Activated CD4-positive, alpha-beta T cell treated with anti-CD3 and anti-CD28 coated beads, Interleukin-2, amount 50 U/mL, for 16 hours (primary cell): ENCODE data around the gene SMIM28.

Experiments used
- DNase-seq: peaks from one replicate; pipeline ENCODE4 v3.0.0-alpha.2; 2020

The SMIM28 gene

DNA sequence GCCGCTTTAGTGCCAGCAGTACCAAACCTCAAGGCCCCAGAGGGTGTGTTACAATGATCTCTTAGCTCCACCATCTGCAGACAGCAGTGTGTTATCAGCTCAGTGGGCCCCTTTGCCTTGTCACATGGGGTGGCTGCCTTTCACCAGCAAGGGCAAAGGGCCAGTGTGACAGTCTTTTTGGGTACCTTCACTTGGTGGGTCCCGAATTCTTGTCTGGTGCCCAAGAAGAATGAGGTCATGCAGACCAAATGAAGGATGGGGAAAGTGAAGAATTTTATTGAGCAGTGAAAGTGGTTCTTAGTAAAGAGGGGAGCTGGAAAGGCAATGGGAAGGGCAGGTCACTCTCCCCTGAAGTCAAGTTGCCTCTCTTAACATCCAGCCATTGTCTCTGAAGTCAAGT lies 2.9 kb upstream of the SMIM28 start:
- no peak for DNase-seq

DNA sequence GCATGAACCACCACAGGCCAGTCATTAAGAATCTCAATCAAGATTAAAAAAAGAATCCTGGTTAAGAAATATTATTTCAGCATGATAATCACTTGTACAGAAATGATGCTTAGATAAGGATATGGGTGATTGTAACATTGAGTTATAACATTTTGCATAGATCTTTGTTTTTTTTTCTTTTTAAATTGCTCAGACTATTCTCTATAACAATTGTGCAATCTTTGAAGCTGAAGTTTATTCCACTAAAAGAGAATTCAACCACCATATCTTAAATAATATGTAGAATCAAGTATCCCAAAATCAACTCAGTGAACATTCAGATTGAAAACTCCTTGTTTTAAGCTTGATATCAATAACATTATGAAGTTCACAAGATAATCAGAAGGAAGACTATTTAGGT lies 663 bp upstream of the SMIM28 start:
- DNase-seq, result no peak

DNA sequence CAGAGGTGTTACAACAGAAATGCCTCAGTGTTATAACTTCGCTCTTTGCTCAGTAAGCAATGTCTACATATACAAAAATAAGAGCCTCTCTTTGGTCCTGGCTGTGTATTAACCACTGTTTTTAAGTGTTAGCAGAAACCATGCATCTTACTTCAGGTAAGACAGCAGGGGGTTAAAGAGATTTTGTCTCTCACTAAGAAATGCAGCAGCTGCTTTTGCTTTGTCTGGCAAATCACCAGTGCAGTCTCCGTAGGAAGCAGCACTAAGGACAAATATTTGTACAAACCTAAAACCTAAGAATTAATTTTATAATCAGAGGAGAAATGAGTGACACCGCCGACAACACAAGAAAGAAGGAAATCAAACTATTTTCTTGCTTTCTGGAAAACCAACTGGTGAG lies 758 bp downstream of the SMIM28 start:
- DNase-seq, result no peak

DNA sequence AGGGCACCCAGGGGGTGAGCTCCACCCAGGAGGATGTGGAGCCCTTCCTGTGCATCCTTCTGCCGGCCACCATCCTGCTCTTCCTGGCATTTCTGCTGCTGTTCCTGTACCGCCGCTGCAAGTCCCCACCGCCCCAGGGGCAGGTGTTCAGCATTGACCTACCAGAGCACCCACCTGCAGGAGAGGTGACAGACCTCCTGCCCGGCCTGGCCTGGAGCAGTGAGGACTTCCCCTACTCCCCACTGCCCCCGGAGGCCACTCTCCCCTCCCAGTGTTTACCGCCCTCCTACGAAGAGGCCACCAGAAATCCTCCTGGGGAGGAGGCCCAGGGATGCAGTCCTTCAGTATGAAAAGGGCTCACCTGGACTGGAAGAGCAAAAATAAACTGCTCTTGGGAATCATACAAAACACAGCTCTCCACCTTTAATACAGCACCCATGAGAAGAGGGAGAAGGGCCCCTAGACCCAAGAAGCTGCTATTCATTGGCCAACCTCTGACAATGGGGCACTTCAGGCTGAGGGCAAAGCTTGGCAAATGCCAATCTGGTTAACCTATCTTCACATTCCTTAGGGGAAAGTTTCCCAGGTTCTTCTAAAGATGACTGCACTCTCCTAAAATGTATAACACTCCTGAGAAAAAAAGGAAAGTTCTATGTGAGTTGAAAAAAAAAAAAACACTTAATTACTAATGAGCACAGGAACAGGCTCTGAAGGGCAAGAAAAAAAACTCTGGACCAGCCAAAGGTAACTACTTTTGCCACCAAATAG lies 5.0 kb downstream of the SMIM28 start:
- DNase-seq, result no peak

DNA sequence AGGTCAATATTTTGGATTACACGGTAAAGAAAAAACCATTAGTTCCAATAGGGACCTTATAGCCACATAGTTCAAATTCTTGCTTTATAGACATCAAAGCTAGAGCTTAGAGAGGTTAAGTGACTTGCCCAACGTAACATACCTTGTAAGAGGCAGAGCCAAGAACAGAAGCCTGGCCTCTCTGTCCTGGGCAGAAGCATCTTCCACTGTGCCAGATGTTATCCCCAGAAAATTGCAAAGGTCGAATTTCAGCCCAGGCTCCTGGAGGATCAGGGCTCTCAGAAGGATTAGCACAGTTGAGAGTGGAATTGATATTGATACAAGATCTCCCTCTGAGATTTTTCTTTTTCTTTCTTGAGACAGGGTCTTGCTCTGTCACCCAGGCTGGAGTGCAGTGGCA lies 6.1 kb downstream of the SMIM28 start:
- no peak for DNase-seq

DNA sequence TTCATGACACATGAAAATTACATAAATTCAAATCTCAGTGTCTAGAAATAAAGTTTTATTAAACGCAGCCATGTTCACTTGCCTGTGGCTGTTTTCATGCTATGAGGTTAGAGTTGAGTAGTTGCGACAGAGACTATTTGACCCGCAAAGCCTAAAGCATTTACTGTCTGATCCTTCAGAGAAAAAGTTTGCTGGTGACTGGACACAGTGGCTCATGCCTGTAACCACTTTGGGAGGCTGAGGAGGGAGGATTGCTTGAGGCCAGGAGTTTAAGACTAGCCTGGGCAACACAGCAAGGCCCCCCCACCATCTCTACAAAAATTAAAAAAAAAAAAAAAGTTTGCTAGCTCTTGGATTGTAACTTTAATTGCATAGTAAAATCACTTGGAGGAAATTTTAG lies 9.2 kb downstream of the SMIM28 start:
- DNase-seq, result no peak

DNA sequence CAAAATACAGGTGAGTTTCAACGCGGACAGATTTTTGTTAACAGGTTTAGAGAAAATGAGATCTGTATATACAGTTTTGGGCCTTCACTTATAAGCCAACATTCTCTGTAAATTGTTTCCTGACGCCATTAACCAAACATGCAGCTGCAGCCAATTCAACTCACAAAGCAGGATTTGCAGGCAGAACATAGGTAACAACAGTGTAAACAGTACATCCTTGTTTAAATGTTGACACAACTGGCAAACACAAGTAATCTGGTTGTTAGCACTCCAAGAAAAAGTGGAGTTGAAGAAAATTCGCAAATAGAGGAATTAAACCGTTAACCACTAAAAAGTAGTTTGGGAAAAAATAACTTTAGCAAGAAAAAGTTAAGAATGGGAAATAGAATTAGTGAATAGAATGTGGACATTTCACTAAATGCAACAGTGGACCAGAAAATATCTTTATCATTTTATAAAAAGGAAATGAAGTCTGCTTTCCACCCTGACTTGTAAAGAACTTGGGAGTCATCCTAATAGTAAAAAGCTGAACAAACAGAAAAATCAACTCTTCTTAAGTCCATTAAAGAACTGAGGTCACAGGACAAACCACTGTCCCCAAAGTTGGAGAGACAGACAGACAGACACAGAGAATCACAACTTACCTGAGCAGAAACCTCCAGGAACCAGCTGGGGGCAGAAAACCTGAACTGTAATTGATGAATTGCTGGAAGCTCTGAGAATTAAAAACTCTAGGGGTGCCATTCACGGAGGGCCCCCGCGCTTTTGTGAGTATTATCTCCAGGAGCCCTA lies 10.1 kb downstream of the SMIM28 start:
- no peak for DNase-seq

DNA sequence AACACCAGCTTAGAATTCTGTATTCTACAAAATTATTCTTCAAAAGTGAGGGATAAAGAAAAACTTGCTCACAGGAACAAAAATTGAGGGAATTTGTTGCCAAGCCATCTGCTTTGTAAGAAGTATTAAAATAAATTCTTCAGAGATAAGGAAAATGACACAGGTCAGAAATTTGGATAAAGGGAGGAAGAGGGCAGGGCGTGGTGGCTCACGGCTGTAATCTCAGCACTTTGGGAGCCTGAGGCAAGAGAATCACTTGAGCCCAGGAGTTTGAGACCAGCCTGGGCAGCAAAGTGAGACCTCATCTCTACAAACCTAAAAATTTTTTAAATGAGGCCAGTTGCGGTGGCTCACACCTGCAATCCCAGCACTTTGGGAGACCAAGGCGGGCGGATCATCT lies 11.8 kb downstream of the SMIM28 start:
- DNase-seq, result no peak

DNA sequence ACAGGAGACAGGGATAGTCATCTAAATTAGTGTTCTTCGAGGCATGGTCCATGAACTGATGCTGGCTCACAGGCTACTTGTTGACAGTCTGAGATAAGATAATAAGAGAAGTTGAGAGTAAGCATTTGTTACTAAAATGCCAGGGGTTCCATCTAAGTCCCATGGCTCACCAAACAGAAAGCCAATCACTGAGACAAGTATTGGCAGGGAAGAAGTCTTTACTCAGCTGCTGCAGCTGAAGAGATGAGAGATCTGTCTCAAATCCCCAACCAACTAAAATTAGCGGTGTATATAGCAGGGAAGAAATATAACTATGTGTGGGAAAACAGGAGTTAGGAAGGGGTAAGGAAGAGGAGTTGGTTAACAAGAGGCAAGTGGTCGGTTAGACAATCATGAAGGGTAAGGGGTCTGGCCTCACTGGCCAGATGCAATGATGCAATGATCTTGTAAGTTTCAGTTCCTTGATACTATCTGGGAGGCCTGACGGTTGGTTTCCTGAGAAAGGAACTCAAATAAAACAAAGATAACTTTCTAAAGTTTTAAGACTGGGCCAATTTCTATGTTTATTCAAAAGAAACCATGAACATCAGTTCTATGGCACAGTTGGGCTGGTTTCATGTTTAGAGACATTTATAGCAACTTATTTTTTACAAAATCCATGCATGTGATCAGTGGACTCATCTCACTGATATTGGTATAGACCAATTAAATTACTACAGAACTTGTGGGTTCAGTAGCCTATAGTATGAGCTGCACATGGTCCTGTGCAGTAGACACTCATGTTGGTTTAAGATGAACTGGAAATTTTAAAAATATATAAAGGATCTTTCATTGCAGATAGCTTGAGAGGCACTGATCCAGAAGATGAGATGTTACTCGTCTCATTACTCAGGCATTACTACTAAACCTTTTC lies 16.4 kb downstream of the SMIM28 start:
- no peak for DNase-seq

DNA sequence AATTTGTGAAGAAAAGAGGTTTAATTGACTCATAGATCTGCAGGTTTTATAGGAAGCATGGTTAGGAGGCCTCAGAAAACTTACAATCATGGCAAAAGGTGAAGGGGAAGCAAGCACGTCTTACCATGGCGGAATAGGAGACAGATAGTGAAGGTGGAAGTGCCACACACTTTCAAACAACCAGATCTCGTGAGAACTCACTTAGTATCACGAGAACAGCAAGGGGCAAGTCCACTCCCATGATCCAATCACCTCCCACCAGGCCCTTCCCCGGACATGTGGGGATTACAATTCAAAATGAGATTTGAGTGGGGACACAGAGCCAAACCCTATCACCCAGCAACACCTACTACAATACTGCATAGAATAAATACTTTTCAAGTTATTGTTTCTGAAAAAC lies 19.0 kb downstream of the SMIM28 start:
- DNase-seq, result no peak

DNA sequence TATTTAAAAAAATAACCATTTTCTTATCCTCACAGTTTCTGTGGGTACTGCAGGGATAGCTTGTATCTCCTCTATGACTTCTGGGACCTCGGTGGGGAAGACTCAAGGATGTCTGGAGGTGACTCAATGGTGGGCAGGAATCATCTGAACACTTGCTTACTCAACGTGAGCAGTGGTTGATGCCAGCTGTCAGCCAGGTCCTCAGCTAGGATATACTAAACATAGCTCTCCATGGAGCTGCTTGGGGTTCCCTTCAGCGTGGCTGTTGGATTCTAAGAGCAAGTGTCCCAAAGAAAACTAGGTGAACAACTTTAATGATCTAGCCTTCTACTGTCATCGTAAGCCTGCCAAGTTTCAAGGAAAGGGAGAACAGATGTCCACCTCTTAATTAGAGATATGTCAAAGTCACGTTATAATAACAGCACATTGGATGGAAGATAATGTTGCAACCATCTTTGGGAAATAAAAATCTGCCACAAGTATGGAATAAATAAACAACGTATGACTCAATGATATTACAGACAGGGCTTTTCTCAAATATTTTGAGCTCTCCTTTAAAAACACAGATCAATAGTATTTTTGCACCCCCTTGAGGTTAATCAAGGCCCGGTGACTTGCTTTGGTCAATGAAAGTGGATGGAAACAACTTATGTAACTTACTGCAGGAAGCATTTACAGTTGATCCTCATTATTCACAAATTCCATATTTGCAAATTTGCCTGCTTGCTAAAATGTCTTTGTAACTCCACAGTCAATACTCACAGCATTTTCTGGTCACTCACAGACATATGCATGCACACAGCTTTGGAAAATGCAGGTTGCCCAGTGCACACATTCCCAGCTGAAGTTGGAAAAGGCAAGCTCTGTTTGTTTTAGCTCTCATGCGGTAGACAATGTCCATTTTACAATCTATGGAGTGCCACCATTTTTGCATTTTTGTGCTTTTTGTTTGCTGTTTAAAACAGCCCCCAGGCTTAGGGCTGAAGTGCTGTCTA lies 19.7 kb downstream of the SMIM28 start:
- no peak for DNase-seq

DNA sequence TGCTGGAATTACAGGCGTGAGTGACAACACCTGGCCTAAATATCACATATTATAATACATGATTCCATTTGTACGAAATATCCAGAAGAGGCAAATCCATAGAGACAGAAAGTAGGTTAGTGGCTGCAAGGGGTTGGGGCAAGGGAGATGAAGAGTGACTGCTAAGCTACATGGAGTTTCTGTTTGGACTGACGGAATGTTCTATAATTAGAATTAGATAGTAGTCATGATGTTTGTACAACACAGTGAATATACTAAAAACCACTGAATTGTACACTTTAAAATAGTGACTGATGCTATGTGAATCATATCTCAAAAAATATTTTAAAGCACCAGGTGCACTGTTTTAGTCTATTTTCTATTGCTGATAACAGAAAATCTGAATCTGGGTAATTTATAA lies 22.6 kb downstream of the SMIM28 start:
- DNase-seq, result no peak

DNA sequence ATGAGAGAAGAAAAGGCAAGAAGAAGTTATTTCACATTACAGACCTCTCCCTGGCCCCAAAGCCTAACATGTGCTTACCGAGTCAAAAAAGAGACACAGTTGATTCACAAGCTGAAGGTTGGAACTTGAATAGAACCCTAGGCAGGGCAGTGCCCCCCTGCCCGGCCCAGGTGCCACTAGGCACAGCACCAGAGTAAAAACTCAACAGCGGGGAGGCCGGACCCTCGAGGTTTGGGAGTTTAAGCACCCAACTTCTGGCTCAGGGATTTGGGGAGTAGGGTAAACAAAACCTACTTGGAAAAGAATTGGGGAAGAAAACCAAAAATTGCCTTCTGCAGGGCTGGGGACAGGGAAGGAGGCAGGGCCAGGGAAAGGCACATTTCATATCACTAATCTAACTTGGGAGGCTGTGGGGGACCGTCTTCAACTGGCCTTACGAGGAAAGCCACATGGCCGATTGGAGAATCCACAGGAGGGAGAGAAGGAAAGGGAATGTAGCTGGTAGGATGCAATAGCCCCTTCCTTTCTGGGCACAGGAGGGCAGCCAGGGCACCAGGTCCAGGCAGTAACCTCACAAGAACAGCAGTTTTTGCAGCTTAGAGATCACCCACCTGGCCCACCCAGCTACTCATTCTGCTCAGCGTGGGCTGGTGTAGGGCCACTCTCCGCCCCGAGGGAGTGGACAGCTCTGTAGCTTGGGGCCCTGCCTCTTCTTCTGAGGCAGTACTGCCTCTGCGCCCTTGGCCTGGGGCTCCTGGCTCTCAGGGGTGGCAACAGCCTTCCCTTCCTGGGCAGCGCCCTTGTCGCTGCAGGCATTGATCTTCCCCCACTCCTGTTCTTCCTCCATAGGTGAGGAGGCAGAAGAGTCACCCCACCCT lies 24.5 kb downstream of the SMIM28 start:
- DNase-seq, result no peak

DNA sequence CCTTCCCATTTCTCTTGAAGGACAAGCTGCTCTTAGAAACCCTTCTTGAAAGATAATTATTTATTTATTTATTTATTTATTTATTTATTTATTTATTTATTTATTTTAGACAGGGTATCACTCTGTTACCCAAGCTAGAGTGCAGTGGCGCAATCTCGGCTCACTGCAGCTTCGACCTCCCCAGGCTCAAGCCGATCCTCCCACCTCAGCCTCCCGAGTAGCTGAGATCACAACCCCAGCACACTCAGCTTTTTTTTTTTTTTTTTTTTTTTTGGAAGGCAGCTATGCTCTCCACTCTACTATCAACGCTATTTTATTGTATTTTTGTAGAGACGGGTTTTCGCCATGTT lies 25.1 kb downstream of the SMIM28 start:
- DNase-seq, result no peak

DNA sequence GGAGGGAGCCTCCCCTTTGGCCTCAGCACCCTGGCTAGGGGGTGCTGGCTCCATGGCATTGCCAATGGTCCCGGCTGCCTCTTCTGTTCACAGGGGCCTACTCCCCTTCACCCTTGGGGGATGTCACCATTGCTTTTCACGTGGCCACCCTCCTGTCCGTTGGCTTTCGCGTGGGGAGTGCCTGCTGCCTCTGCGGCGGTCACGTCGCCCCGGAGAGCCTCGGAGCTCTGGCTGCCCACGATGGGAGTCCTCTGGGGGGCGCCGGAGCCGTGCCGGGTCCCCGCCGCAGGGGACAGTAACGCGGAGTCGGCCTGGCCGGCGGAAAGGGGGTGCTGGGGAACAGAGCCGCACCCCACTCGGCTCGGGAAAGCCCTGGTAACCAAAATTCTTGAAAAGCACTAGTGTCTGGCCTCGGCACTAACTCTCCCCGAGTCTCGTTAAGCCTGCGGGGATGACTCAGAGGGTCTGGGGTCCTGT lies 25.7 kb downstream of the SMIM28 start:
- DNase-seq, result peak; percentile 15

DNA sequence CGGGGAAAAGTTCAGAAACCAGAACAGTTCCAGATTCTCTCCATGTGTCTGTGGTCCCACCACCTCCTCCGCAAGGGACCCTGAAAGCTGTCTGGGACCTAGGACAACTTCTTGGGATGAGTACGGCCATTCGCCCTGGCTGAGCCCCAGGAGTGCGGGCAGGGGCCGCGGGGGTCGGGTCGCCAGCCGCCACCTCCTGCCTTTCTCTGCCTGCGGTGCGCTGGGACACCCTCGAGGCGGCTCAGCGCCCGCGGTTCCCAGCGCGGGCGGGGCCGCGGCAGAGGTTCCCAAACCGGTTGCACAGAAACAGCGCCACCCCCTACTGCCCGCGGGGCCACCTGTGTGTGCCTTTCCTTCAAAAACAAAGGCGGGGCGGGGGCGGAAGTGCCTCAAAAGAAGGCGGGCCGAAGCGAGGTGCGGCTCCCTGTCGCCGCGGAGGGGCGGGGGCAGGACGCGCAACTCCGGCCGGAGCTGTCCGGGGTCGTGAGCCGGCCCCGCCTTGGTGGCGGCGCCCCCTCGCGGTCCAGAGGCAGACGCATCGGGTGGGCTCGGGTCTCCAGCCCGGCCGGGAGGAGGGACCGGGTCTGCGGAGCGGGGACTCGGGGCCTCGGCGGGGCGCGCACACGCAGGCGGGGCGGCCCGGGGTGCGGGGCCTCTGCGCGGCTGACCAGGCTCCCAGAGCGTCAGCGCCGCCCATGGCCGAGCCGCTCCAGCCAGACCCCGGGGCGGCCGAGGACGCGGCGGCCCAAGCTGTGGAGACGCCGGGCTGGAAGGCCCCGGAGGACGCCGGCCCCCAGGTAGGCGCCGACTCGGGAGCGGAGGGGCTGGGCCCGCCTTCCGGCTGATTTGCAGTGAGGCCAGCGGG lies 26.3 kb downstream of the SMIM28 start, which contains the start of gene HEBP2:
Gene HEBP2 (plus strand): TSS at position 423 of the 865 bp plus-strand sequence. CDS start 273 bp downstream, at position 696.
- DNase-seq, result peak; percentile 96

DNA sequence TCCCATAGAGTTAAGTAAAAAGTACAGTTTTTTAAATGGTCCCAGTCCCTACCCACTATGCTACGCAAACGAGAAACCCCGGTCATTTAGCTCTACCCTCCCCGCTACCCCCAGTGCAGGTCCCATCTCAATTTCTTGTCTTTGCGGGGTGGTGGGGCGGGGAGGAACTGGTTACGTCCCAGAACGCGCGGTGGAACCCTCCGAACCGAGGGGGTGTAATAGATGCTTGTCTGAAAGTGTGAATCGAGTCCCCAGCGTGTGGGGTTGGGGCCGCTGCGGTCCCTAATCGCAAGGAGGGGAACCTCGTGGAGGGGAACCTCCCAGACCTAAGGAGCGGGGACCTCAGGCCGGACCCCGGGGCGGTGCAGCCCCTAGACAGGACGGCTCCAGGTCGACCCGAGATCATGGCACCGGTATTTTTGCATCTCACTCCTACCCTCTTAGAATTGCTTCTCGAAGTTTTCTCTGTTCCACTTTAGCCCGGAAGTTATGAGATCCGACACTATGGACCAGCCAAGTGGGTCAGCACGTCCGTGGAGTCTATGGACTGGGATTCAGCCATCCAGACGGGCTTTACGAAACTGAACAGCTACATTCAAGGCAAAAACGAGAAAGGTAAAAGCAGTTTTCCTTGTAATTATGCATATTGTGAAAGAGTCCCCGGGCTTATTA lies 27.1 kb downstream of the SMIM28 start:
- peak; percentile 17 for DNase-seq

DNA sequence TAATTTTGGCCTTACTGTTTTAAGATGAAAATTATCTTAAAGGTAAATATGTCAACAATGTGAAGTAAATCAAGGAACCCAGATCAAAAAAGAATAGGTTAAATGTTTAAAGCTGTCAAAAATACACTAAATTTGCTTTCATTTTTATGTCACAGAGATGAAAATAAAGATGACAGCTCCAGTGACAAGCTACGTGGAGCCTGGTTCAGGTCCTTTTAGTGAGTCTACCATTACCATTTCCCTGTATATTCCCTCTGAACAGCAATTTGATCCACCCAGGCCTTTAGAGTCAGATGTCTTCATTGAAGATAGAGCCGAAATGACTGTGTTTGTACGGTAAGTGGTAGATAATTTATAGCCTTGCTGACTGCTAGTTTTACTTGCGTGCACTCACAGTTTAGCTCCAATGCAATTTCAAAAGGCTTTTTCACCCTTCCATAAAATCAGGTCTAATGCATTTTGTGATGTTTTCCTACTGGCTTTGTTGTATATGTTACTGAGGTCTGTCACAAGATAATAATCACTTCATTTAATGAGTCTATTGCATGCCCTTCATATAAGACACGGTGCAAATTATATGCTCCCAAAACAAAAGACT lies 28.2 kb downstream of the SMIM28 start:
- DNase-seq, result no peak

DNA sequence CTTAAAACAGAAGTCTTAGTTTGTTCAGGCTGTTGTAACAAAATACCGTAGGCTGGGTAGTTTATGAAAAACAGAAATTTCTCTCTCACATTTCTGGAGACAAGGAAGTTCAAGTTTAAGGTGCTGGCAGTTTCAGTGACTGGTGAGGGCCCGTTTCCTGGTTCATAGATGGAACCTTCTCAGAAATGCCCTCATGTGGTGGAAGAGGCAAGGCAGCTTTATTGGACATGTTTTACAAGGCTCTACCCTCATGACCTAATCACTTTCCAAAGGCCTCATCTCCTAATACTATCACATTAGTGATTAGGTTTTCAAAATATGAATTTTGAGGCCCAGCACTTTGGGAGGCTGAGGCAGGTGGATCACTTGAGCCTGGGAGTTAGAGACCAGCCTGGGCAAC lies 28.7 kb downstream of the SMIM28 start:
- peak; percentile 27 for DNase-seq
